GM12872 (cell line): ENCODE data around the gene DCAF6.

Experiments used
- TF ChIP-seq, protein P1 (sequence below): IDR thresholded peaks from 3 replicates; pipeline ENCODE4 v1.5.1; 2011; ENCODE audit warnings: low read depth, mild to moderate bottlenecking, low read length, moderate library complexity; ENCODE audit not compliant: insufficient read depth

Gene DCAF6

DNA sequence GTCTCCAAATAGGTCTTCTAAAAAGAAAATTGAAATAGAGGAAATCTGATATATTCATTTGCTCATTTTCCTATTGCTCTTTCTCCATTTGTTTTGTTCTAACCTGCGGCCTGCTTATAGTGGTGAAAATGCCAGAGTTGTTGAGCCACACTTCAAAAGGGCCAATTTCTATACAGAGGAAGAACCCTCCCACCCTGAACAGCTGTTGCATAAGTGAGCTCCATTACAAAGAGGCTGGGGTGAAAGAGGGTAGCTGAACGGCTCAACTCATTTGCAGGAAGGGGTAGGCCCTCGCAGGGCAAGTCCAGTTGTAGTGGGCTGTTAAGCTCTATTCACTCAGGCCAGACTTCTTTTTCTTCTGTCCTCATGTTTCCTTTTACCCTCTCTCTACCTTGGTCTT lies 31.3 kb upstream of the DCAF6 start:
- TF ChIP-seq, protein P1, sequence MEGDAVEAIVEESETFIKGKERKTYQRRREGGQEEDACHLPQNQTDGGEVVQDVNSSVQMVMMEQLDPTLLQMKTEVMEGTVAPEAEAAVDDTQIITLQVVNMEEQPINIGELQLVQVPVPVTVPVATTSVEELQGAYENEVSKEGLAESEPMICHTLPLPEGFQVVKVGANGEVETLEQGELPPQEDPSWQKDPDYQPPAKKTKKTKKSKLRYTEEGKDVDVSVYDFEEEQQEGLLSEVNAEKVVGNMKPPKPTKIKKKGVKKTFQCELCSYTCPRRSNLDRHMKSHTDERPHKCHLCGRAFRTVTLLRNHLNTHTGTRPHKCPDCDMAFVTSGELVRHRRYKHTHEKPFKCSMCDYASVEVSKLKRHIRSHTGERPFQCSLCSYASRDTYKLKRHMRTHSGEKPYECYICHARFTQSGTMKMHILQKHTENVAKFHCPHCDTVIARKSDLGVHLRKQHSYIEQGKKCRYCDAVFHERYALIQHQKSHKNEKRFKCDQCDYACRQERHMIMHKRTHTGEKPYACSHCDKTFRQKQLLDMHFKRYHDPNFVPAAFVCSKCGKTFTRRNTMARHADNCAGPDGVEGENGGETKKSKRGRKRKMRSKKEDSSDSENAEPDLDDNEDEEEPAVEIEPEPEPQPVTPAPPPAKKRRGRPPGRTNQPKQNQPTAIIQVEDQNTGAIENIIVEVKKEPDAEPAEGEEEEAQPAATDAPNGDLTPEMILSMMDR = no peak

DNA sequence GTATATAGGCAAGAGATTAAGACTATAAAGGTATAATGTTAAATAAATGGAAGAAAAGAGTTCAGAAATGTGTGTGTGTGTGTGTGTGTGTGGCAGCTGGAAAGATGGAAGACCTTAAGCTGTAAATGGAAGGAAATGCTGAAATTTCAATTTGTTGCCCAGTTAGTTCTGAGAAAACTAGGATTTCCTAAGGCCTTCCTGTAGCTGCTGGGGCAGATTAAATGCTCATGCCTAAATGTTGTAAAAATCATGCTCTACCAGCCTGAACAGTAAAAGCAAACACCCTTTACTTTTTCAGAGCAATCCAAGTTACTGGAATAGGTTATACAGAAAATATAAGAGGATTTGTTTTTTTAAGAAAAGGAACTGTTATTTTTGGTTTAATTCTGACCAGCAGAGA lies 30.8 kb upstream of the DCAF6 start:
- TF ChIP-seq, protein P1 = no peak

DNA sequence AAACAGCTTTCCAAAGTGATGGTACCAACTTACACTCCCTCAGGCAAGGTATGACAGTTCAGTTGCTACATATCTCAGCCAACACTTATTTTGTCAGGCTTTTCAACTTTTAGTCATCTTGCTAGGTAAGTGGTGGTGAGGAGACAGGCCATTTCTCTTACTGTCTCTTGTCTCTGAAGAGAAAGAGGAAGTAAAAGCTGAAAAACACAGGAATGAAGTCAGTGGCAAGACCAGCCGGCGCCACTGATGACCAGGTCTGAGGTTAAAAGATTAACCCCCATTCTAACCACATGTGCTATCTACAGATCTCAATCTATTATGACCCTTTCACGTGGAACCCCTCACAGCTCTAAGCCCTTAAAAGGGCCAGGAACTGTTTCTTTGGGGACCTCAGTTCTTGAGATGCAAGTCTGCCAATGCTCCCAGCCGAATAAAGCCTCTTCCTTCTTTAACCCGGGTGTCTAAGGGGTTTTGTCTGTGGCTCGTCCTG lies 26.7 kb upstream of the DCAF6 start:
- TF ChIP-seq, protein P1 = no peak

DNA sequence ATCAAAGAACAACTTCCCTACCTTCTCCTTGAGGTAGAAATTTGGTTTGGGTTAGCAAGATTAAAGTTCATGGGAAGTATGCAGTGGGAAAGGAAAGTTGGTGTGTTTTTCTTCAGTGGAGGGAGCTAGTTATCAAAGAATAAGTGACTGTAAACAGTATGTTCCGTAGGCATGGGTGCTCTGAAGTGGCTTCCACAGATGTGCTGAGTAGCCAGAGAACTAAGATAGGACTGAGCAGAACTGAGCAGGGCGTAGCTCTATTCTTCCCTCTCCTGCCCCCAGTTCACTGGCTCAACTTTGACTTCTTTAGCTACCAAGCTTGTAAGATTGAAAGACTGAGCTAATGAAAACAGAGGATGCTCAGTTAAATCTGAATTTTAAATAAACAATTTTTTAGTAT lies 26.0 kb upstream of the DCAF6 start:
- TF ChIP-seq, protein P1 = no peak

DNA sequence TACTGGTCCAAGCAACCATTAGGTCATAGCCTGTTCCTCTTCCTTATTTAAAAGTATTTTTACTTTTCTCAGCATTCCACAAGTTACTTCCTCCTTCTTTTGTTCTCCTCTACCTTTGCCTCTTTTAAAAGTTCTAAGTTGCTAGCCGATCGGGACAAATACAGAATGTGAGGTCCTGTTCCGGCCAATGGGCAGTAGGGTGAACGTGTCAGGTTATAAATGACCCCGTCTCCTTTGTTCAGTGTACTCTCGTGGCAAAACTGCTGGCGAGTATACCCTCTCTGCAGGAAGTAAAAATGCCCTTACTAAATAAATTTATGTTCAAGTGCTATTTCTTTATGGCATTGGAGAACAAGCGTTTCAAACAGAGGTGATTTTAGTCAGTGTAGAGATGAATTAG lies 25.1 kb upstream of the DCAF6 start:
- TF ChIP-seq, protein P1 = no peak

DNA sequence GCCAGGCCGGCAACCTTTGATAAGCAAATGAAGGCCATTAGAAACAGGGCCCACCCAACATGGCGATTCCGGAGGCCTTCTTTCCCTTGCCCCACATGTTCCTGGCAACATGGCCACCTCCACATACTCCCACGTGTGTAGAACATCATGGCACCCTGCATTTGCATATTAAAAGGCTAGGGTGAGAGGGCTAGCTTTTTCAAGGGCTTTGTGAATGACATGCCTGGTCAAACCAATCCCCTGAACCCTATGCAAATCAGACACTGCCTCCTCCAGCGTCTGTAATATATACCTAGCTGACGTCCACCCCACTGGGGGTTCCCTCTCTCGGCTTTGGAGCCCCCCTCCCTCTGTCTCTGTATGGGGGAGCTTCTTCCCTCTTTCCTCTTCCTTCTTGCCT lies 24.2 kb upstream of the DCAF6 start:
- TF ChIP-seq, protein P1 = no peak

DNA sequence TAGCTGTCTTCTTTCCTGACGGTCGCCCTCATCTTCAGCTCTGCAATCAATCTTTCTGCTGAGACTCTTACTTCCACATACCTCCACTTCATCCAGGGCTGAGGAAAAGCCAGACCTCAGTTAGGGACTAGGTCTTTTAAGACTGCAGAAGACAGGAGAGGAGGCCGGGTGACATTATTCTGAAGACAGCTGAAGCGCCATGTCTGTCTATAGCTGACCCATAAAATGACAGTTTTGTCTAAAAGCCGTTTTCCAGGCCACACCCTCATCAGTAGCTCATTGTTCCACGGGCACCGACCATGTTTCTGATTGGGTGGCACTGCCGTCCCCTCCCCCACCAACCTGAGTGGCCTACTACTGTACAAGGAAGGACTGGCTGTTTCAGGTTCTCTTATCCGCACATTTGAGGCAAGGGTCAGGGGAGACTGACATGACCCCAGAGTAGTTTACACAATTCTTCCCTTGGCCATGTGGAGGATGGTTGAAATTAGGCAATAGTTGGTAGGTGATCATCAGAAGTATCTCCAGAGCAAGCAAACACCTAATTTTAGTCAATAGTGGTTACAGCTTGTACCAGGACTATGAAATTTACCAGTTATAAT lies 22.5 kb upstream of the DCAF6 start, which contains the start of gene ADCY10:
ADCY10 (minus strand) TSS at position 240 of the 602 bp plus-strand sequence. CDS start 8,994 bp downstream, outside the sequence.
- TF ChIP-seq, protein P1 = no peak
